Activated CD8-positive, alpha-beta T cell treated with anti-CD3 and anti-CD28 coated beads for 36 hours (primary cell): ENCODE data around the gene ANXA2. TPM values are rescaled to one million over a fixed set of nuclear protein-coding genes. Genes with fewer than 3 reads are reported as not detected.
"Not testable (repeated sequence)": the region's sequence is repeated elsewhere in the genome, so short reads cannot be mapped to it uniquely, and the experiment has no call there.

Source experiments
- ATAC-seq: fragments of 200-7000 bp; cut with Tn5 transposase; one replicate; pipeline ENCODE4 v1.10.0; 2021; ENCODE audit warnings: mild to moderate bottlenecking, moderate library complexity
- CTCF ChIA-PET: fragments of 350-600 bp; sonication (Branson Sonifier 250); formaldehyde crosslinking; loops from one replicate; lab custom pipeline; 2021; ENCODE audit warnings: antibody characterized with exemption; lab: Charles Lee
- POLR2A ChIA-PET: fragments of 350-600 bp; sonication (Branson Sonifier 250); formaldehyde crosslinking; loops from one replicate; lab custom pipeline; 2021; ENCODE audit warnings: antibody characterized with exemption; lab: Charles Lee
- DNase-seq: peaks from one replicate; pipeline ENCODE4 v3.0.0-alpha.2; 2020
- H3K27ac Mint-ChIP-seq: one replicate; pipeline ENCODE4 v1.8.0; 2021; ENCODE audit warnings: mild to moderate bottlenecking, mixed read lengths
- H3K27me3 Mint-ChIP-seq: one replicate; pipeline ENCODE4 v1.8.0; 2021; ENCODE audit warnings: mixed read lengths
- H3K36me3 Mint-ChIP-seq: one replicate; pipeline ENCODE4 v1.8.0; 2021; ENCODE audit warnings: low read depth, mixed read lengths
- H3K4me1 Mint-ChIP-seq: one replicate; pipeline ENCODE4 v1.8.0; 2021; ENCODE audit warnings: low read depth, mixed read lengths
- H3K4me3 Mint-ChIP-seq: one replicate; pipeline ENCODE4 v1.8.0; 2021; ENCODE audit warnings: mild to moderate bottlenecking, moderate library complexity, mixed read lengths
- H3K9me3 Mint-ChIP-seq: one replicate; pipeline ENCODE4 v1.8.0; 2021; ENCODE audit warnings: mixed read lengths
- intact Hi-C: fragments of 100-400 bp; cut with micrococcal nuclease; formaldehyde crosslinking; loops from one replicate; pipeline ENCODE4 v1.10.0; 2022
- total RNA-seq, 2 experiments: library from RNA; stranded (reverse); gene quantifications; one replicate each; pipeline ENCODE4 v1.2.3, GENCODE V29; 2021
- TF ChIP-seq, protein P1 (sequence below): fragments of 200-600 bp; IDR thresholded peaks from one replicate; pipeline ENCODE4 v1.8.0; 2022; ENCODE audit warnings: antibody characterized with exemption, mild to moderate bottlenecking

The ANXA2 gene
- total RNA-seq, 2 experiments from 2014 or later: 57.9 to 60.2 TPM

- intact Hi-C loops: no loop called here
- H3K4me1 Mint-ChIP-seq: peaks cover 9% of the 10 kb centered on the region
- POLR2A ChIA-PET: interaction anchor here (1.0 kb wide), 1 partner anchor 9 kb away, joined by 3 read pairs; the partner anchor contains the start of gene ANXA2
- H3K27ac Mint-ChIP-seq: no peak overlapping the region
- DNase-seq (no peak), ATAC-seq (no peak)
- H3K36me3 Mint-ChIP-seq: no peaks in the 10 kb centered on the region
- H3K9me3 Mint-ChIP-seq: no peaks in the 10 kb centered on the region
- no peaks in the 10 kb centered on the region for H3K27me3 Mint-ChIP-seq
- CTCF ChIA-PET: interaction anchor here (1.0 to 1.5 kb wide), 2 partner anchors 11 to 37 kb away, joined by 3 to 4 read pairs; no protein-coding TSS in a partner anchor
- TF ChIP-seq, protein P1, sequence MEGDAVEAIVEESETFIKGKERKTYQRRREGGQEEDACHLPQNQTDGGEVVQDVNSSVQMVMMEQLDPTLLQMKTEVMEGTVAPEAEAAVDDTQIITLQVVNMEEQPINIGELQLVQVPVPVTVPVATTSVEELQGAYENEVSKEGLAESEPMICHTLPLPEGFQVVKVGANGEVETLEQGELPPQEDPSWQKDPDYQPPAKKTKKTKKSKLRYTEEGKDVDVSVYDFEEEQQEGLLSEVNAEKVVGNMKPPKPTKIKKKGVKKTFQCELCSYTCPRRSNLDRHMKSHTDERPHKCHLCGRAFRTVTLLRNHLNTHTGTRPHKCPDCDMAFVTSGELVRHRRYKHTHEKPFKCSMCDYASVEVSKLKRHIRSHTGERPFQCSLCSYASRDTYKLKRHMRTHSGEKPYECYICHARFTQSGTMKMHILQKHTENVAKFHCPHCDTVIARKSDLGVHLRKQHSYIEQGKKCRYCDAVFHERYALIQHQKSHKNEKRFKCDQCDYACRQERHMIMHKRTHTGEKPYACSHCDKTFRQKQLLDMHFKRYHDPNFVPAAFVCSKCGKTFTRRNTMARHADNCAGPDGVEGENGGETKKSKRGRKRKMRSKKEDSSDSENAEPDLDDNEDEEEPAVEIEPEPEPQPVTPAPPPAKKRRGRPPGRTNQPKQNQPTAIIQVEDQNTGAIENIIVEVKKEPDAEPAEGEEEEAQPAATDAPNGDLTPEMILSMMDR: no peak
- no peak overlapping the region for H3K4me3 Mint-ChIP-seq
Observed at GRCh38 chr15:60406513-60407414, 9.0 kb upstream of the ANXA2 start.

DNA sequence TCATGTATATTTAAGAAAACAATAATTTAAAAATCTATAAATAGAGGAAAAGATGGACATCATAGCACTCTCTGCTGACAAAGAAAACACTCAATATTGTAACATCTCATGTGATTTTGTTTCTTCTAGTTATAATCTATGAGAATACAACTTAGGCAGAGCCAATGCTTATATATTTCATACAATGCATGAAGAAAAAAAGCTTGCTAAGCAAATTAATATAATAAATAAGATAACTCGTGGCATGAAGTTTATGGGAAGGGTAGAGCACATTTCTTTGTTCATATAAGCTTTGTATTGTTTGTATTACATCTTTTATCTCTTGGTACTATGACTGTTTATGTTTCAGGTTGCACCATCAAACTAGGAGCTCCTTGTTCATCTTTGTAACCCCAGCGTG, 7.6 kb upstream of the ANXA2 start:
- H3K4me3 Mint-ChIP-seq: no peak overlapping the region
- intact Hi-C loops: no loop called here
- no peak overlapping the region for H3K27ac Mint-ChIP-seq
- H3K4me1 Mint-ChIP-seq: peaks cover 9% of the 10 kb centered on the region
- DNase-seq: no peak
- no peaks in the 10 kb centered on the region for H3K36me3 Mint-ChIP-seq
- CTCF ChIA-PET: interaction anchor here (0.9 kb wide), 1 partner anchor 46 kb away, joined by 3 read pairs; no protein-coding TSS in a partner anchor
- no peak for ATAC-seq
- POLR2A ChIA-PET: interaction anchor here (0.7 kb wide), 1 partner anchor 9 kb away, joined by 3 read pairs; no protein-coding TSS in a partner anchor
- TF ChIP-seq, protein P1: no peak
- no peaks in the 10 kb centered on the region for H3K27me3 Mint-ChIP-seq
- no peaks in the 10 kb centered on the region for H3K9me3 Mint-ChIP-seq

DNA sequence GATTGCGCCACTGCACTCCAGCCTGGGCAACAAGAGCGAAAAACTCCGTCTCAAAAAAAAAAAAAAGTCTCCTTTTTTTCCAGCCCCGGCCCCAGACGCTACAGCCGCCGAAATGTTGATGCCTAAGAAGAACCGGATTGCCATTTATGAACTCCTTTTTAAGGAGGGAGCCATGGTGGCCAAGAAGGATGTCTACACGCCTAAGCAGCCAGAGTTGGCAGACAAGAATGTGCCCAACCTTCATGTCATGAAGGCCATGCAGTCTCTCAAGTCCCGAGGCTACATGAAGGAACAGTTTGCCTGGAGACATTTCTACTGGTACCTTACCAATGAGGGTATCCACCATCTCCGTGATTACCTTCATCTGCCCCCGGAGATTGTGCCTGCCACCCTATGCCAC, 6.6 kb upstream of the ANXA2 start:
- DNase-seq, H3K27me3 Mint-ChIP-seq, H3K36me3 Mint-ChIP-seq, POLR2A ChIA-PET, H3K4me3 Mint-ChIP-seq, CTCF ChIA-PET, intact Hi-C loops, ATAC-seq, H3K9me3 Mint-ChIP-seq, H3K27ac Mint-ChIP-seq: not testable (repeated sequence)
- H3K4me1 Mint-ChIP-seq: peaks cover 10% of the 10 kb centered on the region

GRCh38 chr15:60400944-60401343, 3.2 kb upstream of the ANXA2 start:
- ATAC-seq (no peak), DNase-seq (no peak)
- Mint-ChIP-seq H3K9me3 (no peaks in the 10 kb centered on the region), H3K27me3 (peaks cover 2% of the 10 kb centered on the region), H3K4me3 (no peak overlapping the region), H3K4me1 (peaks cover 22% of the 10 kb centered on the region), H3K27ac (no peak overlapping the region), H3K36me3 (no peaks in the 10 kb centered on the region)
- POLR2A ChIA-PET: interaction anchor here (0.6 kb wide), 1 partner anchor 138 kb away, joined by 3 read pairs; no protein-coding TSS in a partner anchor
- intact Hi-C loops: no loop called here
- TF ChIP-seq, protein P1: no peak
- CTCF ChIA-PET: interaction anchor here (1.3 to 2.1 kb wide), 2 partner anchors 38 to 42 kb away, joined by 3 to 6 read pairs; no protein-coding TSS in a partner anchor

DNA sequence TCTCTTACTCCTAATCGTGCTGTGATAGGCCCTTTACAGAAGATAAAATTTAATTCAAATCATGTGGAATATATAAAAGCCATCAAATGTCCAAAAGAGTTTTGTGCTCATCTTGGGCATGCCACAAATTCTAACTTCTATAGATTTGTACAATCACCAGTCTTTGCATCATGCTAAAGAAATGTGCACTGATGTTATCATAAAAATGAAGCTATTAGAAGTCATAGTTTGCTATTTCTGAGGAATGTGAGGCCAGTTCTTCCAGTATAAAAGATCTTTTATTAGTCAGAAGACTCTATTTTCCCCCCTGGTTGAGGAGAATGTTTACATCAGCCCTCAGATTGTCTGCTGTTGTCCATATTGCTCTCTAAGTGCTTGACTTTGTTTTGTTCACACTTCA, 2.1 kb upstream of the ANXA2 start:
- Mint-ChIP-seq H3K4me1 (peaks cover 26% of the 10 kb centered on the region), H3K27ac (no peak overlapping the region), H3K36me3 (peaks cover 5% of the 10 kb centered on the region), H3K4me3 (no peak overlapping the region), H3K27me3 (peaks cover 2% of the 10 kb centered on the region), H3K9me3 (no peaks in the 10 kb centered on the region)
- intact Hi-C loops: no loop called here
- no peak for DNase-seq
- ATAC-seq: no peak
- TF ChIP-seq, protein P1: no peak
- ChIA-PET CTCF (interaction anchor here (1.0 to 2.1 kb wide), 3 partner anchors 39 to 121 kb away, joined by 3 to 6 read pairs (median 3); no protein-coding TSS in a partner anchor), POLR2A (interaction anchor here (0.5 to 2.2 kb wide), 2 partner anchors 9 to 598 kb away, joined by 3 to 6 read pairs; no protein-coding TSS in a partner anchor)
